ENCODE measurements around the gene SCLT1. TPM values are rescaled to one million over a fixed set of nuclear protein-coding genes. Genes with fewer than 3 reads are reported as not detected.

Gene SCLT1
- total RNA-seq, 1 experiment from 2014 or later = 11.3 TPM

GRCh38 chr4:128906581-128906980, 186.8 kb downstream of the SCLT1 start:
- DNase-seq = no peak
- Histone ChIP-seq H3K23me2 (ENCODE audit: insufficient read length, low read depth, low read length, poor library complexity, severe bottlenecking) (no peaks in the 10 kb centered on the region), H3K79me1 (ENCODE audit: insufficient read depth, low read depth, low read length, poor library complexity, severe bottlenecking) (no peaks in the 10 kb centered on the region), H3K27me3 (ENCODE audit: insufficient read depth, low read length) (no peaks in the 10 kb centered on the region), H3K23ac (ENCODE audit: insufficient read length, low read depth, low read length) (no peak overlapping the region), H2AFZ (ENCODE audit: low read length) (no peak overlapping the region), H2BK12ac (ENCODE audit: insufficient read length, low read depth, low read length) (no peak overlapping the region), H3K4me2 (ENCODE audit: insufficient read depth, insufficient read length, low read length) (no peak overlapping the region), H3K27ac (ENCODE audit: insufficient read length, low read depth, low read length) (no peak overlapping the region), H2BK5ac (ENCODE audit: insufficient read length, low read length) (no peak overlapping the region), H3K79me2 (ENCODE audit: insufficient read depth, low read length) (no peaks in the 10 kb centered on the region), H2AK5ac (ENCODE audit: insufficient read length, low read length) (no peak overlapping the region), H3K9ac (ENCODE audit: extremely low read depth, insufficient read length, low read length) (no peak overlapping the region), H3K4ac (ENCODE audit: low read depth, low read length) (no peak overlapping the region), H3K18ac (ENCODE audit: insufficient read length, low read depth, low read length) (no peak overlapping the region), H3T11ph (ENCODE audit: low read length) (no peak overlapping the region), H2BK20ac (ENCODE audit: low read depth, low read length, poor library complexity, severe bottlenecking) (no peak overlapping the region), H3K14ac (ENCODE audit: insufficient read depth, low read length) (no peak overlapping the region), H2BK120ac (ENCODE audit: low read depth, low read length, poor library complexity, severe bottlenecking) (no peak overlapping the region), H2BK15ac (ENCODE audit: low read depth, low read length) (no peak overlapping the region), H3K4me1 (ENCODE audit: insufficient read depth, low read length) (no peaks in the 10 kb centered on the region), H3K9me3 (ENCODE audit: control insufficient read depth, low read depth, low read length) (no peaks in the 10 kb centered on the region), H4K5ac (ENCODE audit: insufficient read length, low read depth, low read length) (no peak overlapping the region), H3K56ac (ENCODE audit: insufficient read length, low read depth, low read length) (no peak overlapping the region), H4K8ac (replicated peaks; ENCODE audit: insufficient read length, low read depth, low read length) (no peak overlapping the region), H4K91ac (ENCODE audit: insufficient read length, low read depth, low read length) (no peak overlapping the region), H4K20me1 (ENCODE audit: control insufficient read depth, insufficient read depth, insufficient read length) (no peaks in the 10 kb centered on the region)
- Mint-ChIP-seq H3K4me1 (no peaks in the 10 kb centered on the region), H3K27ac (no peak overlapping the region), H3K9me3 (no peaks in the 10 kb centered on the region), H3K27me3 (ENCODE audit: low read depth) (no peaks in the 10 kb centered on the region), H3K36me3 (ENCODE audit: insufficient read depth in 1 of 3, low read depth in 3 of 3) (no peaks in the 10 kb centered on the region), H3K4me3 (no peak overlapping the region)
- TF ChIP-seq, protein P1, sequence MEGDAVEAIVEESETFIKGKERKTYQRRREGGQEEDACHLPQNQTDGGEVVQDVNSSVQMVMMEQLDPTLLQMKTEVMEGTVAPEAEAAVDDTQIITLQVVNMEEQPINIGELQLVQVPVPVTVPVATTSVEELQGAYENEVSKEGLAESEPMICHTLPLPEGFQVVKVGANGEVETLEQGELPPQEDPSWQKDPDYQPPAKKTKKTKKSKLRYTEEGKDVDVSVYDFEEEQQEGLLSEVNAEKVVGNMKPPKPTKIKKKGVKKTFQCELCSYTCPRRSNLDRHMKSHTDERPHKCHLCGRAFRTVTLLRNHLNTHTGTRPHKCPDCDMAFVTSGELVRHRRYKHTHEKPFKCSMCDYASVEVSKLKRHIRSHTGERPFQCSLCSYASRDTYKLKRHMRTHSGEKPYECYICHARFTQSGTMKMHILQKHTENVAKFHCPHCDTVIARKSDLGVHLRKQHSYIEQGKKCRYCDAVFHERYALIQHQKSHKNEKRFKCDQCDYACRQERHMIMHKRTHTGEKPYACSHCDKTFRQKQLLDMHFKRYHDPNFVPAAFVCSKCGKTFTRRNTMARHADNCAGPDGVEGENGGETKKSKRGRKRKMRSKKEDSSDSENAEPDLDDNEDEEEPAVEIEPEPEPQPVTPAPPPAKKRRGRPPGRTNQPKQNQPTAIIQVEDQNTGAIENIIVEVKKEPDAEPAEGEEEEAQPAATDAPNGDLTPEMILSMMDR (conservative IDR thresholded peaks at IDR 0.05) = no peak
- no CpG with 5 or more reads among the region's 1 CpG for WGBS (ENCODE audit: extremely low coverage, insufficient read length, low lambda C conversion rate)
